ENCODE measurements around the gene TRPM3.

GRCh38 chr9:71052287-71052686 is 69.1 kb downstream of the TRPM3 start:
- TF ChIP-seq, protein P1, sequence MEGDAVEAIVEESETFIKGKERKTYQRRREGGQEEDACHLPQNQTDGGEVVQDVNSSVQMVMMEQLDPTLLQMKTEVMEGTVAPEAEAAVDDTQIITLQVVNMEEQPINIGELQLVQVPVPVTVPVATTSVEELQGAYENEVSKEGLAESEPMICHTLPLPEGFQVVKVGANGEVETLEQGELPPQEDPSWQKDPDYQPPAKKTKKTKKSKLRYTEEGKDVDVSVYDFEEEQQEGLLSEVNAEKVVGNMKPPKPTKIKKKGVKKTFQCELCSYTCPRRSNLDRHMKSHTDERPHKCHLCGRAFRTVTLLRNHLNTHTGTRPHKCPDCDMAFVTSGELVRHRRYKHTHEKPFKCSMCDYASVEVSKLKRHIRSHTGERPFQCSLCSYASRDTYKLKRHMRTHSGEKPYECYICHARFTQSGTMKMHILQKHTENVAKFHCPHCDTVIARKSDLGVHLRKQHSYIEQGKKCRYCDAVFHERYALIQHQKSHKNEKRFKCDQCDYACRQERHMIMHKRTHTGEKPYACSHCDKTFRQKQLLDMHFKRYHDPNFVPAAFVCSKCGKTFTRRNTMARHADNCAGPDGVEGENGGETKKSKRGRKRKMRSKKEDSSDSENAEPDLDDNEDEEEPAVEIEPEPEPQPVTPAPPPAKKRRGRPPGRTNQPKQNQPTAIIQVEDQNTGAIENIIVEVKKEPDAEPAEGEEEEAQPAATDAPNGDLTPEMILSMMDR (IDR thresholded peaks at IDR 0.05): no peak
- TF ChIP-seq POLR2A (IDR thresholded peaks at IDR 0.05) (no peak), POLR2AphosphoS5 (IDR thresholded peaks at IDR 0.05; ENCODE audit: insufficient read depth in 1 of 2, low read depth in 1 of 2) (no peak)

Measured in vagina (tissue), 2 donors.